ENCODE data around the gene ST14.
"Not testable (repeated sequence)": the region's sequence is repeated elsewhere in the genome, so short reads cannot be mapped to it uniquely, and the experiment has no call there.

The ST14 gene

DNA sequence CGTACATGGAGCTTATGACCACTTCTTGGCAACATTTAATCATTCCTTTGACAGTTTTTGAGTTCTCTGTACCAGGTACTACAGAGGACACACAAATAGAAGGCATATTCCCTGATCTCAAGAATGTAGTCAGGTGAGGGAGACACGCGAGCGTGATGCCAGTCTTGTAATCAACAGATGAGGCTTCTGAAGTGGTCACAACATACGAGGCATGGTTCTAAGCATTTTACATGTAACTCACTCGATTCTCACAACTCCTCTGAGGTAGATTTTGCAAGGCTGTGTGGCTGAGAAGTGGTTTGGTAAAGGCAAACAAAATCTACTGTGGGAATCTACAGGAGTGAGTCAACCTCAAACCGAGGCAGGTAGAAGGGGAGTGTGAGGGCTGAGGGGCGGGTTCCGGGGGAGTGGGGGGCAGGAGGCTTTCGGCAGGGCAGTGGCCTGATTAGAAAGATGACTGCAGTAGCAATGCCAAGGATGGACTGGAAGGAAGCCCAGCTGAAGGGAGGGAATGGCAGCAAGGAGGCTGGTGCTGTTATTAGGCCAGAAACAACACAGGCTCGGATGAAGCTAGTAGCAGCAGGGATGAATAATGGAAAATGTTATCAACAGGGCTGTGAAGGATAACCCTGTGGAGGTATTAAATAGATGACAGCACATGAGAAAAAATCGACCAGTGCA is 63.8 kb downstream of the ST14 start:
- DNase-seq (ENCODE audit: low read depth in 2 of 2) = no peak

- DNase-seq (ENCODE audit: low read depth in 2 of 2) = no peak
Measured at GRCh38 chr11:130227373-130227772, 67.8 kb downstream of the ST14 start.

DNA sequence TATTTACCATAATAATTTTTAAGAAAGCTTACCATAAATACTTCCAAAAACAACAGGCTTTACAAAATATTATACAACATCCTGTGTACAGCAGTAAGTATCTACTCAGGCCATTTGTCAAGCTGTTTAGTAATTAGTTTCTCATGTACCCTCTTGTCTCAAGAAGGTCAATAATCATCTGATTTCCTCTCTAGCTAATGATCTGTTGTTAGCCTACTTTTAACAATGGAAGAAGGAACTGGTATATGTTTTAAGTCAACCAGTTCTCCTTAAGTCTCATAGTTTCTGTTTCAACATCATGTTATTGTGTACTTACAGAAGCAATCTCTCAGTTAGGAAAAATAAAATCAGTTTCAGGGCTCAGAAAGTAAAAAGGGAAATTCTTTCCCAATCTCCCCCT is 73.9 kb downstream of the ST14 start:
- DNase-seq (ENCODE audit: low read depth in 2 of 2) = not testable (repeated sequence)

DNA sequence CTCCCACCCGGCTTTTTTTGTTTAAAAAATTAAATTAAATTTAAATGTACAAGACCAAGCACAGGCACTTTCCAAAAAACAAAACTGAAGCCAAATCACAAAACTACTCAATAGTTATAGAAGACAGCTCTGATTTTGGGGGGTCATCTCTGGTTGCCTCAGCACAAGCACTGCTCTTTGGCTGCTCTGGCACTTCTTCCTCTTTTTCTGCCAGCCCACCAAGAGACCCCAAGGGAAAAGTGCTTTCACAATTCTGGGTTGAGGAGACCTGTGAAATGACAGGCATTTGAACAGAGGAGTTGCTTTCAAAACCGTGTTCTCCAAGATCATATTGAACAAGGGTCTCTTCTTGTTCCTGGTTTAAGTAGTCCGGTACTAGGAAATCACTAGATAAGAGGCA is 74.3 kb downstream of the ST14 start:
- not testable (repeated sequence) for DNase-seq (ENCODE audit: low read depth in 2 of 2)

DNA sequence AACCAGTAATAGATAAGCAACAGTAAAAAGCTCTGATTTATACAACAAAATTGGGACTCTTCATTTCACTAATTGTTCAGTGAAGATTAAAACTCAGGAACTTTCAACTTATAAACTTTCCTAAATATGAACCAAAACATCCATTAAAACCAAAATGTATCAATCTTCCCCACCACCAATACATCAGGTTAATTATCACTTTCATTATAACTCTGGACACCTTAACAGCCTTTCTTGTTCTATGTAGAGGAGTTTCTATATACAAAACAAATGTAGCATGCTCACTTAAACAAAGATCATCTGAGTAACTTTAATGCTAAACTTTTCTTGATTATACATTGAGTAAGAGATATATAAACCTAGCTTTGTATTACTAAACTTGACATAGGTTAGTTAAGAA is 74.7 kb downstream of the ST14 start:
- DNase-seq (ENCODE audit: low read depth in 2 of 2) = no peak

DNA sequence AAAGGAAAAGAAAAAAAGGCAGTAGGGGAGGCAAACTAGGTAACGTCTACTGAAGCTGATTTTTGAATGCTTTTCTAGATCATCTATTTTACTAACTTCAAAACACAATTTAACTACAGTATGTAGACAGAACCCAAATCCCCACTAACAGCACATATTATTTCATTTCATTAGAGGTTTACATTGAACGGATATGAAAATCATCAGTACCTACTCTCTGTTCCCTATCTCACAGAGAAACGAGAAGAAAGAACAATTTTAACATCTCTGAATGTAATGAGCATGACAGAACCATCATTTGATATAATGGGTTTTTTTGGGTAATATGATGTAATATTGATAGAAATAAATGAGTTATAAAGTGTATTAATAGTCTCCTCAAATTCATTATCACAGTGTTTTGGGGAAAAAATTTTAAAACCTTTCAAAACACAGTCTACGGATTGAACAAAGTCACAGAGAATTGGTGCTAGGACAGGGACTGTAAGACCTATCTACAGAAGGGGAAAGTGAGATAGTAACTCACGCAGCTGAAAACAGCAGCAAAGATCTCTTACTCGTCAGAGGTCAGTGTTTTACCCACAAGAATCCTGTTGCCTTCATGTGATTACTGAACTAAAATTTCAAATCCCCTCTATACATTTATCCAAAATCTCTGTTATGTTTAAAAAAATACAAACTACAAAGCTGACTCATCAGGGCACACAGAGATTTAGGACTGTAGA is 77.9 kb downstream of the ST14 start:
- no peak for DNase-seq (ENCODE audit: low read depth in 2 of 2)

- no peak for DNase-seq (ENCODE audit: low read depth in 2 of 2)
Measured at GRCh38 chr11:130241713-130242112, 82.1 kb downstream of the ST14 start.

- DNase-seq (ENCODE audit: low read depth in 2 of 2) = no peak
Measured at GRCh38 chr11:130243816-130244215, 84.2 kb downstream of the ST14 start.

- no peak for DNase-seq (ENCODE audit: low read depth in 2 of 2)
Measured at GRCh38 chr11:130244848-130245247, 85.3 kb downstream of the ST14 start.

GRCh38 chr11:130245375-130245774 is 85.8 kb downstream of the ST14 start:
- not testable (repeated sequence) for DNase-seq (ENCODE audit: low read depth in 2 of 2)

GRCh38 chr11:130246270-130246669 is 86.7 kb downstream of the ST14 start:
- no peak for DNase-seq (ENCODE audit: low read depth in 2 of 2)

GRCh38 chr11:130246738-130247137 is 87.2 kb downstream of the ST14 start:
- DNase-seq (ENCODE audit: low read depth in 2 of 2) = no peak

- DNase-seq (ENCODE audit: low read depth in 2 of 2) = no peak
Measured at GRCh38 chr11:130247319-130247718, 87.7 kb downstream of the ST14 start.

DNA sequence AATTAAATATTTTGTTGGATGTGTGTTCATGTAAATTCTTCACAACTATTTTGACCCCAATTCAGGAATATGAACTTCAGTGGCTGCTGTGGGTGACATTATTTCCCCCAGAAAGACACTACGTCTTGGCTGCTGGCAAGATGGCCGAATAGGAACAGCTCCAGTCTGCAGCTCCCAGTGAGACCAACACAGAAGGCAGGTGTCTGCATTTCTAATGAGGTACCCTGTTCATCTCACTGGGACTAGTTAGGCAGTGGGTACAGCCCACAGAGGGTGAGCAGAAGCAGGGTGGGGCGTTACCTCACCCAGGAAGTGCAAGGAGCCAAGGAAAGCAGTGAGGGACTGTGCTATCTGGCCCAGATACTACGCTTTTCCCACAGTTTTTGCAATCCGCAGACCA is 89.8 kb downstream of the ST14 start:
- no peak for DNase-seq (ENCODE audit: low read depth in 2 of 2)

GRCh38 chr11:130249929-130250328 is 90.3 kb downstream of the ST14 start:
- DNase-seq (ENCODE audit: low read depth in 2 of 2) = not testable (repeated sequence)

- not testable (repeated sequence) for DNase-seq (ENCODE audit: low read depth in 2 of 2)
Measured at GRCh38 chr11:130251763-130252162, 92.2 kb downstream of the ST14 start.
